Measurements from ENCODE around the gene IQSEC2. TPM values are rescaled to one million over a fixed set of nuclear protein-coding genes. Genes with fewer than 3 reads are reported as not detected.

Gene IQSEC2
- total and polyA plus RNA-seq, 2 of the 4 experiments (the other 2 are of a cell fraction): 2.5 to 11.4 TPM

DNA sequence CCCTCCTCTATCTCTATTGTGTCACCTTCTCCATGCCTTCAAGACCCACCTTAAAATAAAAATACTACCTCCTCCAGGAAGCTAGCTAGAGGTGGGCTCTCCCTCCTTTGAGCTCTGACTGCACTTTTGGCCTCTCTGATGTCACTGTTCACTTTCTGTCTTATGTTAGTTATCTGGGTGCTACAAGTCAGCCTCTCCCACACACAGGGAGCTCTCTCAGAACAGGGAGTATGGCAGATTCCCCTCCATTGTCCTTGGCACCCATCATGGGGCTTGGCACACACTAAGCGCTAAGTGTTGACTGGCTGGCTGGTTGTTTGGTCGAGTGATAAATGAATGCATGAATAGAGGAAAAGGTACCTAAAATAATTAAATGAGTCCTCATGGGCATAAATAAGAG lies 35.2 kb downstream of the IQSEC2 start:
- ChIA-PET CTCF (interaction anchor here (0.9 kb wide), 1 partner anchor 17 kb away, joined by 3 read pairs; no protein-coding TSS in a partner anchor), POLR2A (ENCODE audit: unreplicated experiment) (no interaction called here)
- Histone ChIP-seq H2AK9ac (replicated peaks; ENCODE audit: low read depth, low read length, poor library complexity) (no peak overlapping the region), H2AFZ (replicated peaks; ENCODE audit: low read length, poor library complexity) (no peak overlapping the region), H4K5ac (ENCODE audit: low read depth, low read length) (no peak overlapping the region), H3K4ac (ENCODE audit: low read depth, low read length) (no peak overlapping the region), H3K4me1 (ENCODE audit: control insufficient read depth, insufficient read depth, low read length) (no peaks in the 10 kb centered on the region), H2BK20ac (ENCODE audit: low read depth, low read length) (no peak overlapping the region), H4K91ac (ENCODE audit: insufficient read depth, low read depth, low read length) (no peak overlapping the region), H3K27me3 (ENCODE audit: control insufficient read depth, insufficient read depth, low read length) (peaks cover 21% of the 10 kb centered on the region; the same call in 1 of the 2 replicates), H3K9me3 (ENCODE audit: control insufficient read depth, insufficient read depth, low read length) (no peaks in the 10 kb centered on the region), H3K36me3 (ENCODE audit: control insufficient read depth, insufficient read depth, low read length) (peaks cover 7% of the 10 kb centered on the region; the same call in 1 of the 2 replicates), H3K14ac (replicated peaks; ENCODE audit: low read depth, low read length) (no peak overlapping the region), H4K20me1 (ENCODE audit: insufficient read depth, low read length) (no peaks in the 10 kb centered on the region; the same call in 1 of the 2 replicates), H2AK5ac (ENCODE audit: low read depth, low read length) (no peak overlapping the region), H3K23ac (ENCODE audit: low read depth, low read length) (no peak overlapping the region), H3K9ac (ENCODE audit: low read depth, low read length) (no peak overlapping the region), H2BK120ac (ENCODE audit: low read depth, low read length) (no peak overlapping the region), H3K4me3 (ENCODE audit: insufficient read depth, low read depth, low read length) (no peak overlapping the region), H3K56ac (ENCODE audit: extremely low read depth, insufficient read depth, low read length) (no peak overlapping the region), H3K18ac (ENCODE audit: low read depth, low read length) (no peak overlapping the region), H3K4me2 (ENCODE audit: low read depth, low read length) (no peak overlapping the region), H3K27ac (ENCODE audit: insufficient read depth, low read length) (no peak overlapping the region), H4K8ac (ENCODE audit: low read depth in 2 of 2, low read length in 2 of 2) (no peak overlapping the region), H2BK15ac (ENCODE audit: low read depth, low read length) (no peak overlapping the region), H3K9me1 (ENCODE audit: insufficient read depth, low read length) (no peaks in the 10 kb centered on the region; the same call in 1 of the 2 replicates), H3K79me1 (ENCODE audit: low read depth in 1 of 2, low read length in 2 of 2) (no peaks in the 10 kb centered on the region), H2BK5ac (ENCODE audit: low read depth, low read length, poor library complexity, severe bottlenecking) (no peak overlapping the region)
- BruUV-seq (replicated peaks): no TSS peak
- ATAC-seq (ENCODE audit: low read depth) (no peak), DNase-seq (no peak)
- TF ChIP-seq RAD21 (IDR thresholded peaks at IDR 0.05; ENCODE audit: low read length) (no peak), BHLHE40 (IDR thresholded peaks at IDR 0.05; ENCODE audit: low read depth, low read length) (no peak), RFX5 (IDR thresholded peaks at IDR 0.05; ENCODE audit: low read depth, low read length) (no peak), SMC3 (IDR thresholded peaks at IDR 0.05; ENCODE audit: low read depth, low read length) (no peak), FOS (IDR thresholded peaks at IDR 0.05; ENCODE audit: low read depth, low read length) (no peak), CEBPB (IDR thresholded peaks at IDR 0.05; ENCODE audit: low read depth, low read length) (no peak), MAZ (IDR thresholded peaks at IDR 0.05; ENCODE audit: borderline replicate concordance, low read depth, low read length) (no peak), POLR2A (IDR thresholded peaks at IDR 0.05; ENCODE audit: low read depth, low read length) (no peak)
- TF ChIP-seq, protein P1, sequence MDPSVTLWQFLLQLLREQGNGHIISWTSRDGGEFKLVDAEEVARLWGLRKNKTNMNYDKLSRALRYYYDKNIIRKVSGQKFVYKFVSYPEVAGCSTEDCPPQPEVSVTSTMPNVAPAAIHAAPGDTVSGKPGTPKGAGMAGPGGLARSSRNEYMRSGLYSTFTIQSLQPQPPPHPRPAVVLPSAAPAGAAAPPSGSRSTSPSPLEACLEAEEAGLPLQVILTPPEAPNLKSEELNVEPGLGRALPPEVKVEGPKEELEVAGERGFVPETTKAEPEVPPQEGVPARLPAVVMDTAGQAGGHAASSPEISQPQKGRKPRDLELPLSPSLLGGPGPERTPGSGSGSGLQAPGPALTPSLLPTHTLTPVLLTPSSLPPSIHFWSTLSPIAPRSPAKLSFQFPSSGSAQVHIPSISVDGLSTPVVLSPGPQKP (IDR thresholded peaks at IDR 0.05; ENCODE audit: borderline replicate concordance, low read depth, low read length): no peak
- dilution Hi-C loops (cut with HindIII; ENCODE audit: low sequenced_read_pairs, unreplicated experiment) (no loop called here), intact Hi-C loops (cut with micrococcal nuclease) (loop anchor here (10.0 kb wide), 1 partner anchor 79 kb away; no protein-coding TSS in a partner anchor), in situ Hi-C loops (cut with MboI; ENCODE audit: low sequenced_read_pairs) (no loop called here)
- no CpG with 5 or more reads among the region's 2 CpGs for WGBS, 2 experiments (ENCODE audit: extremely low coverage in 2 of 2, insufficient read length in 1 of 2)
